Lower lobe of right lung (tissue), 2 donors: ENCODE measurements around the gene CYTH1. TPM values are rescaled to one million over a fixed set of nuclear protein-coding genes. Genes with fewer than 3 reads are reported as not detected.

Experiments
- ATAC-seq, 2 donors: fragments of 200-7000 bp; cut with Tn5 transposase; one replicate each; pipeline ENCODE4 v1.9.1; 2020 to 2022; ENCODE audit warnings: mild to moderate bottlenecking in 2 of 2, moderate library complexity in 2 of 2
- DNase-seq: peaks from one replicate; pipeline ENCODE4 v3.0.0-alpha.2; 2020
- H3K27ac ChIP-seq: fragments of 200-600 bp; one replicate; pipeline ENCODE4 v1.8.0; 2022
- H3K27me3 ChIP-seq: fragments of 200-600 bp; one replicate; pipeline ENCODE4 v1.8.0; 2022; ENCODE audit warnings: low read depth
- H3K36me3 ChIP-seq: fragments of 200-600 bp; one replicate; pipeline ENCODE4 v1.8.0; 2022; ENCODE audit warnings: mild to moderate bottlenecking
- H3K4me1 ChIP-seq: fragments of 200-600 bp; one replicate; pipeline ENCODE4 v1.8.0; 2022
- H3K4me3 ChIP-seq: fragments of 200-600 bp; one replicate; pipeline ENCODE4 v1.8.0; 2022; ENCODE audit warnings: mild to moderate bottlenecking
- H3K9me3 ChIP-seq: fragments of 200-600 bp; one replicate; pipeline ENCODE4 v1.8.0; 2022
- CTCF ChIP-seq: fragments of 200-600 bp; IDR thresholded peaks from one replicate; pipeline ENCODE4 v1.8.0; 2022; ENCODE audit warnings: antibody characterized with exemption, mild to moderate bottlenecking
- intact Hi-C: fragments of 100-400 bp; cut with DNase I; formaldehyde crosslinking; loops from one replicate; pipeline ENCODE4 v1.11.0; 2022
- total RNA-seq: library from RNA; stranded (reverse); fragmentation: NEBNext Ultra II Directional; extraction: Animal tissue kit (Norgen Biotek cat#: 25700); gene quantifications from one replicate; pipeline ENCODE4 v1.2.1, GENCODE V29; 2021
- donor health status: DM: no; HTN: yes; CAD: no; lungs with severe emphysema.

The CYTH1 gene
- total RNA-seq, 1 donor from 2014 or later: 110 TPM

- Histone ChIP-seq H3K9me3 (no peaks in the 10 kb centered on the region), H3K36me3 (peaks cover 81% of the 10 kb centered on the region), H3K27me3 (no peaks in the 10 kb centered on the region), H3K4me3 (no peak overlapping the region), H3K4me1 (no peaks in the 10 kb centered on the region), H3K27ac (no peak overlapping the region)
- intact Hi-C loops: no loop called here
- DNase-seq: no peak
- no peak for TF ChIP-seq CTCF
- ATAC-seq: no peak
Observed at GRCh38 chr17:78675316-78675616, 106.8 kb downstream of the CYTH1 start.

GRCh38 chr17:78674595-78675315 lies 107.3 kb downstream of the CYTH1 start:
- H3K9me3 ChIP-seq: no peaks in the 10 kb centered on the region
- peak in 1 of 2 donors; percentile 51 for ATAC-seq
- H3K27me3 ChIP-seq: no peaks in the 10 kb centered on the region
- no peak overlapping the region for H3K4me3 ChIP-seq
- intact Hi-C loops: no loop called here
- H3K4me1 ChIP-seq: no peaks in the 10 kb centered on the region
- H3K27ac ChIP-seq: no peak overlapping the region
- DNase-seq: no peak
- no peak for TF ChIP-seq CTCF
- peaks cover 76% of the 10 kb centered on the region for H3K36me3 ChIP-seq

- intact Hi-C loops: no loop called here
- no peaks in the 10 kb centered on the region for H3K9me3 ChIP-seq
- no peak for TF ChIP-seq CTCF
- no peak overlapping the region for H3K4me3 ChIP-seq
- H3K27ac ChIP-seq: no peak overlapping the region
- DNase-seq: no peak
- H3K27me3 ChIP-seq: no peaks in the 10 kb centered on the region
- peak; percentile 10 to 39 for ATAC-seq
- no peaks in the 10 kb centered on the region for H3K4me1 ChIP-seq
- peaks cover 70% of the 10 kb centered on the region for H3K36me3 ChIP-seq
Observed at GRCh38 chr17:78674156-78674555, 107.9 kb downstream of the CYTH1 start.

GRCh38 chr17:78673395-78673794 lies 108.7 kb downstream of the CYTH1 start:
- no peak for DNase-seq
- Histone ChIP-seq H3K4me1 (no peaks in the 10 kb centered on the region), H3K9me3 (no peaks in the 10 kb centered on the region), H3K36me3 (peaks cover 62% of the 10 kb centered on the region), H3K27me3 (no peaks in the 10 kb centered on the region), H3K27ac (no peak overlapping the region), H3K4me3 (no peak overlapping the region)
- ATAC-seq: no peak
- TF ChIP-seq CTCF: no peak
- intact Hi-C loops: no loop called here

GRCh38 chr17:78672871-78673371 lies 109.2 kb downstream of the CYTH1 start:
- DNase-seq: no peak
- Histone ChIP-seq H3K4me3 (no peak overlapping the region), H3K4me1 (no peaks in the 10 kb centered on the region), H3K27ac (no peak overlapping the region), H3K27me3 (no peaks in the 10 kb centered on the region), H3K36me3 (peaks cover 58% of the 10 kb centered on the region), H3K9me3 (no peaks in the 10 kb centered on the region)
- intact Hi-C loops: no loop called here
- no peak for TF ChIP-seq CTCF
- ATAC-seq: no peak
